ENCODE results near the gene HIVEP3.
"Not testable (repeated sequence)": the region's sequence is repeated elsewhere in the genome, so short reads cannot be mapped to it uniquely, and the experiment has no call there.

Gene HIVEP3

DNA sequence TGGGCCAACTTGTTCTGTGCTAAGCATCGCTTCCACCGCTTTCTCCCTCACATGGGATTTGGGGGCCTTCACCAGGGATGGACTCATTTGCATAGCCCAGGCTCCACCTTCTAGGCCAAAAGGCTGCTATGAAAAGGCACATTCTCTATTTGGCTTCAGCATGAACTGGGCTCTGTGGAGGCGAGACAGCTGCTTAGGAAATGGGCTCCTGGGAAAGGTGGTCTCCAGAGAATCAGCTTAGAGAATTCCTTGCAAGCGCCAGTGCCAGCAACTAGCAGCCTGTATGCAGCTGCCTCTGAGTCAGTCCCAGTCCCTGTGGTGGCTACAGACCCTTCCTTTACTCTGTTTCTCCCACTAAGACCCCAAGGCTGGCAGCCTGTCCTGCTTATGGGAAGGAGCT is 214.5 kb downstream of the HIVEP3 start:
- DNase-seq = no peak

DNA sequence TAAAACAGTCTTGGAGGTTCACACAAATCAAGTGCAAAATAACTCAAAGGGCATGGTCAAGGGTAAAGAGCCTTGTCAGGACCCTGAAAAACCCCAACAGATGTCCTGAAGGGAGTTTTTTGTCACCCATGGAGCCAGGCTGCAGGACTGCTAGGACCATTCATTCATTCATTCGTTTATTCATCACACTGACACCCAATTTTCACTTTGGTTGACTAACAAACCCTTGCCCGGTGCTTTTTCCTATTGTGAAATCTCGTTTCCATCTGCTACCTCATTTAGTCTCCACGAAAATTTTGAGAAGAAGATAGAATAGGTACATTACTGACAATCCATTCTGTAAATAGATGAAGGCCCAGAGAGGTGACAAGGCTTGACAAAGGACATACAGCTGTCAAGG is 216.0 kb downstream of the HIVEP3 start:
- DNase-seq = no peak

DNA sequence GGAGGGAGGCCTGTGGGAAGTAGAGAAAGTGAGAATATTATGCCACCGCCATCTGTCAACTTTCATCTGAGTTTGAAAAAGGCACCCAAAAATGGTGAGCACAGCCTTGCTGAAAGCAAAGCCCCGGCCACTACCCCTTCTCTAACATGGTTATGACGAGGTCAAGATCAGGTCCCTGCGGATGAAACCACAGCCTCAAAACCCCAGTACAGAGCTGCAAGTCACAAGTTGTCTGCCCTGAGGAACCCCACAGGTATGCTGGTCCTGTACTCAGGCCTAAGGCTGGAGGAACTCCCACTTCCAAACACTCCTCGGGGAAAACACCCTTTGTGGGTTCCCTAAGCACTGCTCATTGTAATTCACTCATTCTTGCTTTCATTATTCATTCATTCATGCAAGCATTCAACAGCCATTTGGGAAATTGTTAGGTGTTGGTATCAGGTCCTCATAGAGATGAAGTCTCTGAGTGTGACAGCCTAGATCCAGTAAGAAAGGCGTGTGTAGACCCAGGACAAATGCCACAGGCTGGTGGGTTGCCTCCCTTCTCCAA is 217.7 kb downstream of the HIVEP3 start:
- no peak for DNase-seq

DNA sequence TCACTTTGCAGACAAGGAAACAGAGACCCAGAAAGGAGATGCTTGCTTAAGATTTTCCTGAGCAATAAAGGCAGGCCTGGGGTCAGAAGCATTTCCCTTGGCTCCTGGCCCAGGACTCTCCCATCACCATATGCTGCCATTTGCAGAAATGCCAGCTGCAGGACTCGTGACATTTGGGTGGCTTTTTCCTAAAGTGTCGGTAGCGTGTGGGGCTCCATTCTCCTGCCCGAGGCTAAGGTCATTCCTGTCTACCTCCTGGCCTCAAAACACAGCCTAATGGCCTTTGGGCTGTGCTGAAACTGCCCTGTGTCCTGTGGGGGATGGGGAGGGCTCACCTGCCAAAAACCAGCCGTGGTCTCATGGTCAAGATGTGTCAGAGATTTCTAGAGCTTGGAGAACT is 218.1 kb downstream of the HIVEP3 start:
- DNase-seq = no peak

DNA sequence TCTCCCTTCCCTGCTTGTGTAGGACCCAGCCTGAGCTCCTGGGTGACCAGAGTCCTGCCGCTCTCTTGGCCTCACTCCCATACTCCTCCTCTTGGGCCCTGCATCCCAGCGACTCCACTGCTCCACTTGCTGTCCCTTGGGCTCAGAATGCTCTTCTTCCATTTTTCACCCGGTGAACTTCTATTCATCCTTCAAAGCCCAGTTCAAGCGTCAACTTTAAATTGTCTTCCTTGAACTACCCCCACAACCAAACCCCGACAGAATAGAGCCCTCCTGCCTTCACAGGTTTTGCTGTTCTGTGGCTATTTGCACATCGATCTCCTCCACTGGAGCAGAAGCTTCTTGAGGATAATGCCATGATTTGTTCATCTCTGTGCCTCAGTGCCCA is 218.9 kb downstream of the HIVEP3 start:
- no peak for DNase-seq

DNA sequence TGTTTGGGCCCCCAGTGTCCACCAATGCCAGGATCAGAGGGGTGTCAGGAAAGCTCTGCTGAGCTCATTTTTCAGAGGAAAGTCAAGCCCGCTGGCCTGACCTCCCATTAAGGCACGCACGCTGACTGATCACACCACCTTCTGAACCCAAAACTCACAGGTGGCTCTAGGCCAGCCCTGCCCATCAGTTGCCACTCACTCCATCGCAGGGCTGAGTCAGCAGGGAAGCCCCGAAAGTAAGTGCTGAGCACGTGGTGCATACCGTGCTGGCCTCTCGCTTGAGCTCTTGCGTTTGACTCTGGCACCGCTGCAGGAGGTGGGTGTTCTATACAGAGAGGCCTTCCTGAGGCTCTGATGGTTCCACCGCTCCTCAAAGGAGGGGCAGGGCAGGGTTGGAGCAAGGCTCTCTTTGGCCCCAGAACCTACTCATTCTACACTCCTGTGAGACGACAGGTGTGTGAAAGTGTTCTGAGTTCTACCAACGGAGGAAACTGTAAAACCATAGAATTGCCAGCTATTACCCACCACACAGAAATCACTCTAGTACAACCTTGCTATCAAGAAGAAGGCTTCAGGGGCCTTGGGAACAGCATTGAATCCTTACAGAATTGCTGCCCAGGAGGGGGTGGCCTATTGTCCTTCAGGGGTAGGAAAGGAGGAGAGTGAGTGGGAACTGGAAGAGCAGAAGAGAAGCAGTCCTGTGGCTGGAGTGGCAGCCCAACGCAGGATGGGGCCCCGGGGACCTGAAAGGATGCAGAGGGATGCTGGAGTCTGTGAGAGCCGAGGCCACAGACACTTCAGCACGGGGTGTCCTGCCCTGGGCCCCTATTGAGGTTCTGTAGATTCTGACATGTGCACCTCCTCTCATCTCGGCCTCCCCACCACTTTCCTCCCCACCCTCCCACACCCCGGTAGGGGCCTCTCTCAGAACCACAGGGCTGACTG is 219.5 kb downstream of the HIVEP3 start:
- DNase-seq = no peak

DNA sequence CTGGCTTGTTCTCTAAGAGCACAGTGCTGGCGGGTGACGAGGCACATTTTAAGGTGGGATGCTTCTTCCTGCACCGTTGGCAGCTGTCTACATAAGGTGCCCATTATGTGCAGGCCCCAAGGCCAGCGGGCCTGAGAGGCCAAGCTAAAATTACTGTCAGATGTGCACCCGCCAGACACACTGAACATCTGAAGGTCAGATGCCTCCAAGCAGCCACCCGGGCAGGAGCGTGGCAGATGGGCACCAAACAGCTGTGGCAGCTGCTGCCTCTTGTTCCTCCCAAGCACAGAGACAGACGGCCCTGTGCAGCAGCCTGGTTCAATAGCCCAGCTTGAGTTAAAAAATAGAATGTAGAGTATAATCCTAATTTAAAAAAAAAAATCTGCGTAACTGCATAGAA is 222.3 kb downstream of the HIVEP3 start:
- no peak for DNase-seq

DNA sequence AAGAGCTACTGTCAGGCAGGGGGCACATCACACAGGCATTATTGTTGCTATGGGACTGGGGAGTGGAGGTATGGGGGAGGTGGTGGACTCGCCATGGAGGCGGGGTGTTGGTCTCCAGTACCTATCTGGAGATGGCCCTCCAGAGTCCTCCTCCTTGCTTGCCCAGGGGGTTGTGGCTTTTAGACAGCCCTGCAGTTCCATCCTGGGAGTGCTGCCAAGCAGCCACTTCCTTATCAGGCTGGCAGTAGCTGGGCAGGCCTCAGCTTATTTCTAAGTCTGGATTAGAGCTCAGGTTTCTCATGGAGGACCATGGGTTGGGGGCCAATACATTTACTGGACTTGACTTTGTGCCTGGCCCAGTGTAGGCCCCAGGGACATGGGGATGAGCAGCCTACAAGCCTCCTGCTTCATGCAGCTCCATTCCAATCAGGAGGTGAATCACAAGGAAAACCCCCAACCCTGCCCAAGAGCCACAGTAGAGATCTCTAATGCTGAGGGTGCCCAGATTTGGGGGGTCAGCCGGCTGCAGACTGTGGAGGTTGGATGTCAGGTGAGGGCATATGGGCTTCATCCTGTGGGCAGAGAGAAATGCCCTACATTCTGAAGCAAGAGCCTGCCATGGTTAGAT is 223.5 kb downstream of the HIVEP3 start:
- no peak for DNase-seq

DNA sequence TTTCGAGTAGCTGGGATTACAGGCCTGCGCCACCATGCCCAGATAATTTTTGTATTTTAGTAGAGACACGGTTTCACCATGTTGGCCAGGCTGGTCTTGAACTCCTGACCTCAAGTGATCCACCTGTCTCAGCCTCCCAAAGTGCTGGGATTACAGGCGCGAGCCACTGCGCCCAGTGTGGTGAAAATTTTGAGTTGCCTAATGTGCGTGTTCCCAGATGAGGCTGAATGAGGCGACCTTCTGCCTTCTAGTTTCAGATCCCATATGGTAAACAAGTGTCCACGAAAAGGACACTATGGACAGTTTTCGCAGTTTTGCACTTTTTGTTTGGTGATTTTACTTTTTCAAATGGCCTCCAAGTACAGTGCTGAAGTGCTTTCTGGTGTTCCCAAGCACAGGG is 226.8 kb downstream of the HIVEP3 start:
- DNase-seq = not testable (repeated sequence)

DNA sequence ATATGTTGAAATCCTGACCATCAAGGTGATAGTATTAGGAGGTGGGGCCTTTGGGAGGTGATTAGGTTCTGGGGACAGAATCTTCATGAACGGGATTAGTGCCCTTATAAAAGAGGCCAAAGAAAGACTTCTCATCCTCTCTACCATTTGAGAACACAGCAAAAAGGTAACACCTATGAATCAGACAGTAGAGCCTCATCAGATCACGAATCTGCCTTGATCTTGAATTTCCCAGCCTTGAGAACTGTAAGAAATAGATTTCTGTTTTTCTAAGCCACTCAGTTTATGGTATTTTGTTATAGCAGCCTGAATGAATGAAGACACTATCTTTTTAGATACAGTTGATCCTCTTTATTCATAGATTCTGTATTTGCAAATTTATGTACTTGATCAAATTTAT is 227.3 kb downstream of the HIVEP3 start:
- DNase-seq = no peak

DNA sequence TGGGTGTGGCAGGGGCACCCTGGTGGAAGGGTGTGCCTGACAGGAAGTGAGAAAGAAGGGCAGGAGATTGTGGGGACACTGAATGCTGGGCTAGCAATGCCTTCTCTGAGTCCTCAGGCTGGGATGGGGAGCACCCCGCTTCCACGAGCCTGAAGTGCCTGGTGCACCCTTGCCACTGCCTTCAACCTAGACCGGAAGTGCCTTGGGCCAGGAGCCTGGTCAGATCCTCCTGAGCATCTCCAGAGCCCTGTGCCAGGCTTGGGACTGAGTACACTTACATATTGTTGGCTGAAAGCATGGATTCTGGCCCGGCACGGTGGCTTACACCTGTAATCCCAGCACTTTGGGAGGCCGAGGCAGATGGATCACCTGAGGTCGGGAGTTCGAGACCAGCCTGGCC is 228.4 kb downstream of the HIVEP3 start:
- no peak for DNase-seq

DNA sequence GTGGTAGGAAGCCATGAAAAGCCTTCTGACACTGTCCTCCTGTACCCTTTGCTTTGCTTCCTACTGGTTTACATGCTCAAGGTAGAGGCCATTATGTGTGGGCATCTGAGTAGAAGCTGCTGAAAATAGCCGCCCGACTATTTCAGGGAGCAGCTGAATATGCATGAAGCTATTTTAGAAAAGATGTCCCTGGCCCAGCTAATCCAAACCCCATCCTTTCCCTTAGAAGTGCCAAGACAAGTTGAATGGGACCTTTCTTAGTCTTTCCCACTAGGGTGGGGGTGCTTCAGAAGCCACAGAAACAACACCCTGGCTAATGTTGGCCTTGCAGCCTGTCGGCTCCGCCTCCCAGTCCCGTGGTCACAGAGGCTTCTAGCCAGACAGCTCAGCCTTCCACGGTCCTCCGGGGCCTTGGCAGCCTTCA is 229.2 kb downstream of the HIVEP3 start:
- no peak for DNase-seq

DNA sequence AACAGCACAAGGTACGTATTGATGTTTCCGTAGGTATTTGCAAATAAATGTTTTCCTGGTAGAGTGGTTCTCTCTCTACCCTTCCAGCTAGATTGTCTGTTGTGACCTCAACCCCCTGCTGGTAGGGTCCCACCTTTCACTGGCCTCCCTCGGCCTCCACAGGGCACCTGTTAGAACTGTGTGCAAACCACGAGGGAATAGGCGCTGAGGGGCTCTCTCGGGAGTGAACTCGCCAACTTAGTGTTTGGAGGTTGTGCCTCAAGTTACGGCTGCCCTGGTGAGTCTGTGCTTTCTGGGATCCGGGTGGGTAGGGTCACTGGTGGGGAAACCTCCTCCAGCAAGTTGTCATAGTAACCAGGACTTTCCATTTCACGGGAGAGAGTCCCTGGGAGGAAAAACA is 229.6 kb downstream of the HIVEP3 start:
- DNase-seq = no peak

DNA sequence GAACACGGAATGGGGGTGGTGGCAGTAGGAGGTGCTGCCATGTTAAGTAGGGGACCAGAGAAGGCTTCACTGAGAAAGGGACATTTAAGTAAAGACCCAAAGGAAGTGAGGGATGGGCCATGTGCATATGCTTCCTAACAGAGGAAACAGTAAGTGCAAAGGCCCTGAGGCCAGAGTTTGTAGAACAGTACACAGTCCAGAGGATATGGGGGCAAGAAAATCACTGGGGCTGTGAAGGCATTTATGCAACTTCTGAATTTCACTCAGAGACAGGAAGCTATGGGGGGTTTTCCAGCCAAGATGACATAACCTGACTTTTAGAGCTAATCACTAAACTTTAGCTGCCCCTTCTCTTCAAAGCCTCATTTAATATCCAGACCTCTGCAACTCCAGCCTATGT is 231.7 kb downstream of the HIVEP3 start:
- DNase-seq = no peak

DNA sequence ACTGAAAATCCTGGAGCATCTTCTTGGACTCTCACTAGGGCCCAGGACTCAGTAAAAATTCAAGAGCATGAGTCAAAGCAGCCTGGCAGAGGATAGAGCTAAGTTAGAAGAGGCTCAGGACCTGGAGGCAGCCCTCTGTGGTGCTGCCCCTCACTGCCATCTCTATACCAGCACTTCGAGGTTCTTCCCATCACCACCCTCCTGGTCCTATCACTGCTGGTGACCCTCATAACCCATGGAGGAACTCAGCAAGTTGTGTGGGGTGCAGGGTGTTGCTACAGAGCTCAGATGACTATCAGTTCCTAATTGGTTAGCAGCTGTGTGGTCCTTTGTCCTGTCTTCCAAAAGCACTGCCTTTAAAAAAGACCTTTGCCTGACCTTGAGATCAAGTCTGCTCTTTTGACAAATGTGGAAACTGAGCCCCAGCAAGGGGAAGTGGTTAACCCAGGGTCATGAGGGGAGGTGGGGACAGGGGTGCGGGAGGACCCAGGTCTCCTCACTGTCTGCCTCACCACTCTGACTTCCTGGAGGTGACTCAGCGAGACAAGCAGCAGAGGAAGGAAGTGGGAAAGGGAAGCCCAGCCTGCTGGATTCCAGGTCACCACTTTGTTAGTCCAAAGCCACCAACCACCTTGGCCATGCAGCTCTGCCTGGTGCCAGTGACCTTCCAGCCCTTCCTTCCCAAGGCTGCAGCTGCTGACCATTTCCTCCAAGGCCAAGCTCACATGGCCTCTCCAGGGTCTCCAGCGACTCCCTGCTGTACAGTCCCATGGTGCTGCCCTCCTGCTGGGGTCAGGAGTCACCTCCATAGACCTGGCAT is 234.8 kb downstream of the HIVEP3 start:
- DNase-seq = no peak

DNA sequence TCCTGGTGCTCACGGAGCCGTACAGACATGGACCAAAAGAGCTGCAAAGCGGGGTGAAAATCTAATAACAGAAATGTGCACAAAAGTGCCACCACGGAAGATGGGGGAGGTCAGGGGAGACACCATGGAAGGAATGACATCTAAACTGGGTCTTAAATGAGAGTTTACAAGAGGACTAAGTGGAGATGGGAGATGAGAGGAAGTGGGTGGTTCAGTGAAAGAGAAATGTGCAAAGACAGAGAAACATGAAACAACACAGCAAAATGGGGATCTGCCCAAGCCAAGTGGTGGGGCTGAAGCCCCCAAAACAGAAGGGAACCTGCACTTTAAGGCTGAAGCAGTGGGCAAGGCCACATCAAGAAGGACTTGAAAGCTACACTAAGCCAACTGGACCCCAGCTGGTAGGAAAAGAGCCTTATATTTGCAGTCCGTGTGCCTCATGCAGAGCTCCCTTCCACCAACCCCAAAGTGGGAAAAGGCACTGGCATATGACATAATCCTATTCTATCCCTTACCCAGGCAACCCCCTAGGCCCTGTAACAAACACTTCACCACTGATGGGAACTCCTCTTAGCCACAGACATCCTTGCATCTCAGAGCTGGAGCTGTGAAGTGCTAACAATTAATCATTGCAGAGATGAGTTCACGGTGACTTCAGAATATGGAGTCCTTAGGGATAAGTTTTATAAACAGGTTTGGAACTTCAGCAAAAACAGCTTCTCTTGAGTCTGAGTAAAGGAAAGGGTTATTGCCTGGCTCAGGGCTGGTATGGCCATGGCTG is 235.7 kb downstream of the HIVEP3 start:
- no peak for DNase-seq

DNA sequence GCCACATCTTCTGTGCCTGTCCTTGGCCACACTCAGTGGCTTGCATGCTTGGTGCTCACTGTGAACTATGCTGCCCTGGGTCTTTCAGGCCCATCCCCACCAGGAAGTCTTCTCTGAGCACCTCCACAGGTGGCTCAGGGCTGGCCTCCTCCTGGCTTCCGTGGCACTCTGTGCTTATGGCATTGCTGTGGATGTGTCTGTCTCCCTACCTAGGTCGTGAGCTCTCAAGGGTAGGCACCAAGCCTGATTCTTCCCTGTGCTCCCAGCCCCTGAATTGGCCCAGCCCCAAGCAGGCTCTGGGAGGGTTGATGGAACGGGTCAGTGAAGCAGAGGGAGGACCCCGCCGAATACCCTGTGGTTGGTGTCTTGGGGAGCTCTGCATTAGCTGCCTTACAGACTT is 236.6 kb downstream of the HIVEP3 start:
- no peak for DNase-seq

DNA sequence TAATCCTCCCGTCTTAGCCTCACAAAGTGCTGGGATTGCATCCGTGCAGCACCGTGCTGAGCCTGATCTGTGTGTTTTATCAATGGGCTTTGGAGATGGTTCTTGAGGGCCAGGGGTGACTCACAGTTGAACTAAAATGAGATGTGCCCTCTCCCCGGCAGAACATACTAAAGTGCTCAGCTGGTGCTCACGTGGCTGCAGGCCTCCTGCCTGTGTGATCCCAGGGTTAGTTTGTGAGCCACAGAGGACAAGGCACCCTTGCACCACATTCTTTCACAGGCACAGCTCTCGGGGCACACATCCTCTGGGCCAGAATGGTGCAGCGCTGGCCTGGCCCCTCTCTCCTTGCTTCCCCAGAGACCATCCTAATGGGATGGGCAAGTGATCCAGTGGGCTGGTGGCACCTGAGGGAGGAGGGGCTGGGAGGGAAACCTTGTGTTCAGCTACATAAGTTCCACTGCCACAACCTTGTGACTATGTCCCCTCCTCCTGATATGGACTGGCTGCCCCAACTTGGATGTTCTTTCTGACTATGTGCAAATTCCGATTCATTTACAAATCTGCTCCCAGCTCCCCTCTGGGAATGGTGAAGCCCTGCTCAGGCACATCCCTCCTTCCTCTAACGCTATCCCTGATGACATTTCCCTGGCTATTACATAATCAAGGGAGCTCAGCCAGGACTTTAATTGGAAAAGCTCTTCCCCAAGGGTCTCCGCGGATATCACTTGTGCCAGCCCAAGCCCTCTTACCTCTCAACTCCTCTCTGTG is 237.2 kb downstream of the HIVEP3 start:
- DNase-seq = no peak

DNA sequence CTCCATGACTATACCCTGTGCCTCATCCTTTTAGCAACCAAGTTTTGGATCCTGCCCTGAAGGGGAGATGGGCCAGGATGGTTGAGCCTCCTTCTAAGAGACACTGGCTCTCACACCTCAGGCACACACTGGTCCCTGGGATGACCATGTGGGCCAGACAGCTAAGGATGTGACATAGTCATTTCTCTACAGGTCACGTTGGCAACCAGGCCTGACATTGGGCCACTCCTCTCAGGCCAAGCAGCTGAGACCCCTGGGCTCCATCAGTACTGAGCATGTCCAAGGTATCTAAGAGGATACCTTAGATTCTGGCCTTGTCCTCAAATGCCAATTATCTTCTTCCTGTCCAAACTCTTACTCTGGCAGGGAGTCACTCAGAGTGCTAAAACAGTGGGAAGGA is 238.7 kb downstream of the HIVEP3 start:
- no peak for DNase-seq

DNA sequence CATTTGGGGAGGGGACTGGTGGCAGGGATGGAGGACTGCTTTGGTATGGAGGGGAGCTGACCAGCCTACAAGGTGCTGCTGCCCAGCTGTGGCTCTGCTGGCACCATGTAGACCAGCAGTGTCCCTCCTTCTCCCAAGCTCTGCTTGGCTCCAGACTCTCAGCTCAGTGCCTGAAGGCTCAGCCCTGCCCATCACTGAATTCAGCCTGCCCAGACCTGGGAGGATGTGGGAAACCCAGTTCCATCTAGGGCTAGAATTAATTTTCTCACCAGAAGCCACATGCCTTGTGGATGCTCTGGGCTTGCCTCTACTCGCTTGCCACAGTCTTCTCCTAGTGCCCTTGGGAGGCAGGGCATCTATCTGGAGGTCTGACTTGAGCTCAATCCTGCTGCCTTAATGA is 239.2 kb downstream of the HIVEP3 start:
- DNase-seq = no peak

DNA sequence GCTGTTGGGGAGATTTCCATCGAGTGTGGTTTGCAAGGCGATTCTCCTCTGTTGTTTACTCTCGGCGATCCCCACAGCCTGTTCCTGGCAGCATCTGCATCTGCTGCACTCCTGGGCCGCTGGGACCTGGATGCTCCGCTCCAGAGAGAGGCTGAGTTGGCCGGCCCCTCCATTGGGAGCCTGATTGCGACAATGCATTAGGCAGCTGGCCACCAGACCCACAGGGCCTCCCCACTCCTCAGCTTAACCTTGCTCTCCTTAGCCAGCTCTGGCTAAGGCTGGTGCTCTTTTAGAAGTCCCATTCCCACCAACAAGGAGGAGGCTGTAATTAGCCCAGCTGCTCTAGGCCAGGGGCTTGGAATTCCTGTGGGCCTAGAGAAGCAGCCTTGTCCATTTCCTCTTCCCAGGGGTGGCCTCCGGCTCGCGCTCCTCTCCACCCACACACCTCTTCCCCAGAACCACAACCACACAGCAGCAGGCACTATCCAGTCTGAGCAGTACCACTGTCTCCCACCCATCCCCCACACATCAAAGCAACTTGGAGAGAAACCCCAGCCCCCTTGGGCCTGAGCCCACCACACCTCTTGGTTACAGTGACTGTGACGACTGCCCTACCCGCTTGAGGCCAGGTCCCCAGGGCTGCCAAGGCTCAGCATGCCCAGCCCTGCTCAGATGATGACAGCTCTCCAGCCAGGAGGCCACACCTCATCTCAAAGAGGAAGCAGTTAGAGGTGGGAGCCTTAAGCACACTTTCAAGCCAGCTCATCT is 240.4 kb downstream of the HIVEP3 start:
- no peak for DNase-seq

All from activated T-cell treated with anti-CD3 and anti-CD28 coated beads, Interleukin-2, amount 50 U/mL, for 1 hour (primary cell).